HG03442 (cell line): ENCODE measurements around the gene DDX46.
"Not testable (repeated sequence)": the region's sequence is repeated elsewhere in the genome, so short reads cannot be mapped to it uniquely, and the experiment has no call there.

Experiments
- ATAC-seq: cut with Tn5 transposase; IDR thresholded peaks from one replicate; pipeline ENCODE4 v1.9.1; 2021; ENCODE audit warnings: mild to moderate bottlenecking, moderate library complexity; ENCODE audit not compliant: unreplicated experiment

Gene DDX46

GRCh38 chr5:134758504-134759341 is at the start of gene DDX46:
Gene DDX46, plus strand, starts transcription at chr5:134758779. Its CDS starts 160 bp downstream, at chr5:134758939.
- ATAC-seq = peak; percentile 97

- ATAC-seq = no peak
Observed at GRCh38 chr5:134714120-134714519, 44.5 kb upstream of the DDX46 start.

GRCh38 chr5:134714541-134714940 is 44.0 kb upstream of the DDX46 start:
- ATAC-seq = no peak

GRCh38 chr5:134715466-134715865 is 43.1 kb upstream of the DDX46 start:
- not testable (repeated sequence) for ATAC-seq

GRCh38 chr5:134724872-134725271 is 33.7 kb upstream of the DDX46 start:
- ATAC-seq = no peak

- ATAC-seq = no peak
Observed at GRCh38 chr5:134732819-134733218, 25.8 kb upstream of the DDX46 start.

- no peak for ATAC-seq
Observed at GRCh38 chr5:134735243-134735642, 23.3 kb upstream of the DDX46 start.

- no peak for ATAC-seq
Observed at GRCh38 chr5:134736173-134736812, 22.3 kb upstream of the DDX46 start.

GRCh38 chr5:134738133-134738962 is 20.2 kb upstream of the DDX46 start, which contains the start of gene CAMLG:
Gene CAMLG, plus strand, starts transcription at chr5:134738548. Its CDS starts 73 bp downstream, at chr5:134738621.
- peak; percentile 93 for ATAC-seq

- ATAC-seq = peak; percentile 26
Observed at GRCh38 chr5:134738963-134739661, 19.5 kb upstream of the DDX46 start.

GRCh38 chr5:134741052-134741451 is 17.5 kb upstream of the DDX46 start:
- ATAC-seq = no peak

GRCh38 chr5:134742134-134742533 is 16.4 kb upstream of the DDX46 start:
- no peak for ATAC-seq

GRCh38 chr5:134749415-134749814 is 9.2 kb upstream of the DDX46 start:
- no peak for ATAC-seq

GRCh38 chr5:134758176-134758503 is 439 bp upstream of the DDX46 start:
- ATAC-seq = no peak

- ATAC-seq = not testable (repeated sequence)
Observed at GRCh38 chr5:134767528-134768291, 9.1 kb downstream of the DDX46 start.

- ATAC-seq = no peak
Observed at GRCh38 chr5:134769206-134769605, 10.6 kb downstream of the DDX46 start.

GRCh38 chr5:134772461-134773125 is 14.0 kb downstream of the DDX46 start:
- no peak for ATAC-seq

GRCh38 chr5:134777366-134777765 is 18.8 kb downstream of the DDX46 start:
- no peak for ATAC-seq

- no peak for ATAC-seq
Observed at GRCh38 chr5:134784241-134784920, 25.8 kb downstream of the DDX46 start.
